Mucosa of descending colon (tissue), 3 donors: ENCODE results near the gene PRKRIP1. TPM values are rescaled to one million over a fixed set of nuclear protein-coding genes. Genes with fewer than 3 reads are reported as not detected.

Experiments used
- ATAC-seq: fragments of 200-7000 bp; cut with Tn5 transposase; one replicate; pipeline ENCODE4 v1.9.1; 2020; ENCODE audit warnings: mild to moderate bottlenecking, moderate library complexity
- DNase-seq, 3 donors: peaks; one replicate each; pipeline ENCODE4 v3.0.0-alpha.2; 2020
- H3K36me3 ChIP-seq: fragments of 200-600 bp; one replicate; pipeline ENCODE4 v1.8.0; 2021; ENCODE audit warnings: low read depth, mild to moderate bottlenecking
- H3K4me1 ChIP-seq: fragments of 200-600 bp; one replicate; pipeline ENCODE4 v1.8.0; 2021; ENCODE audit warnings: low read depth, mild to moderate bottlenecking
- H3K4me3 ChIP-seq: fragments of 200-600 bp; one replicate; pipeline ENCODE4 v1.8.0; 2021; ENCODE audit warnings: mild to moderate bottlenecking
- H3K9me3 ChIP-seq: fragments of 200-600 bp; one replicate; pipeline ENCODE4 v1.8.0; 2021; ENCODE audit warnings: mild to moderate bottlenecking
- CTCF ChIP-seq: fragments of 200-600 bp; IDR thresholded peaks from one replicate; pipeline ENCODE4 v1.8.0; 2022; ENCODE audit warnings: antibody characterized with exemption, mild to moderate bottlenecking
- intact Hi-C, 2 donors: fragments of 100-400 bp; cut with DNase I in 1 of 2; cut with micrococcal nuclease in 1 of 2; formaldehyde crosslinking; loops; one replicate each; pipeline versions ENCODE4 v1.11.0 to v1.11.1; 2022; cut with DNase I, micrococcal nuclease
- total RNA-seq, 3 donors: library from RNA; stranded (reverse); fragmentation: NEBNext Ultra II Directional in 2 of 3; extraction: Animal tissue kit (Norgen Biotek cat#: 25700) in 2 of 3; gene quantifications; one replicate each; pipeline versions ENCODE4 v1.2.1 to v1.2.4, GENCODE V29; 2021 to 2023
- donor health status: DM: no; HTN: no; CAD: no; lungs with moderate emphysema.
- donor health status: DM: no; HTN: no; CAD: no.
- donor health status: DM: no; HTN: yes; CAD: no.

The PRKRIP1 gene
- total RNA-seq, 3 donors from 2014 or later: 15.1 to 24.1 (median 18.6) TPM

- H3K4me3 ChIP-seq: no peak overlapping the region
- TF ChIP-seq CTCF: no peak
- ATAC-seq: peak; percentile 82
- no peaks in the 10 kb centered on the region for H3K4me1 ChIP-seq
- intact Hi-C loops: no loop called here
- peak; percentile 67 to 93 (median 71) for DNase-seq
- peaks cover 3% of the 10 kb centered on the region for H3K36me3 ChIP-seq
- H3K9me3 ChIP-seq: no peaks in the 10 kb centered on the region
Observed at GRCh38 chr7:102425639-102426267, 29.6 kb downstream of the PRKRIP1 start.

- Histone ChIP-seq H3K4me3 (no peak overlapping the region), H3K4me1 (peaks cover 4% of the 10 kb centered on the region), H3K36me3 (no peaks in the 10 kb centered on the region), H3K9me3 (no peaks in the 10 kb centered on the region)
- DNase-seq: peak; percentile 50 to 79 (median 58)
- intact Hi-C loops: no loop called here
- TF ChIP-seq CTCF: no peak
- ATAC-seq: peak; percentile 64
Observed at GRCh38 chr7:102426268-102427018, 30.3 kb downstream of the PRKRIP1 start.

GRCh38 chr7:102427019-102427405 lies 30.8 kb downstream of the PRKRIP1 start:
- no peaks in the 10 kb centered on the region for H3K36me3 ChIP-seq
- intact Hi-C loops: no loop called here
- H3K4me1 ChIP-seq: peaks cover 8% of the 10 kb centered on the region
- H3K4me3 ChIP-seq: no peak overlapping the region
- TF ChIP-seq CTCF: no peak
- no peak for ATAC-seq
- H3K9me3 ChIP-seq: no peaks in the 10 kb centered on the region
- DNase-seq: no peak

- intact Hi-C loops: no loop called here
- Histone ChIP-seq H3K36me3 (no peaks in the 10 kb centered on the region), H3K4me3 (no peak overlapping the region), H3K4me1 (peaks cover 17% of the 10 kb centered on the region), H3K9me3 (no peaks in the 10 kb centered on the region)
- no peak for TF ChIP-seq CTCF
- DNase-seq (no peak), ATAC-seq (no peak)
Observed at GRCh38 chr7:102429141-102429899, 33.2 kb downstream of the PRKRIP1 start.

GRCh38 chr7:102431617-102432298 lies 35.6 kb downstream of the PRKRIP1 start:
- DNase-seq: peak; percentile 62 to 69 (median 65)

More at GRCh38 chr7:102431617-102432298, 35.6 kb downstream of the PRKRIP1 start:
- Histone ChIP-seq H3K4me1 (peaks cover 18% of the 10 kb centered on the region), H3K36me3 (no peaks in the 10 kb centered on the region), H3K4me3 (no peak overlapping the region), H3K9me3 (no peaks in the 10 kb centered on the region)
- TF ChIP-seq CTCF: no peak
- ATAC-seq: peak; percentile 76
- intact Hi-C loops: no loop called here
